ENCODE measurements around the gene ETF1.

DNA sequence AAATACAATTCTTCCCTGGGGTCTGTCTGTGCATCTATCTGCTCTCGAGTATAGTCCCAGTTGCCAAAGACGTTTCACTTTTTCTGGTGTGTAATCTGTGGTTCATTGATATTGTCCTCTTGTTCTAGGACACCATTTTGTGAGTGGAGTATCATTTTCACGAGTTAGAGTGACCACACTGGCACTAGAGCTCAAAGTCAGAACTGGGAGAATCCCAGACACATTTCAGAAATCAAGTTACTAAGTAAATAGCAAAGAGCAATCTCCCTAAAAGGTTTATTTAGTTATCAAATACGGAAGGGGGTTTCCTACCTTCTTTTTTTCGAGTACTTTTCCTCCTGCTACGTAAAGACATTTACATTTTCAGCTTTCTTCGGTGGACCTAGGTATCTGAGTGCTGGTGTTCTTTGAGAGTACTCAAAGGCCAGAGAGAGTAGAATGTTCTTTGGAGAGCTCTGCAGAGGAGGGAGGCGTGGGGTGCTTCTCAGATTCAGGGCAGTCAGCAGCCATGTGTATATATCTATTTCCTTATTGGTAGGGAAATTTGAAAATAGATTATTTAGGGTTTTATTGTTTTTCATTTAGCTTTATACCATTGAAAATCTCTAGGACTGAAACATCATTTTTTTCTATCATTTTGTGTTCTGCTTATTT, 41.1 kb upstream of the ETF1 start:
- TF ChIP-seq, protein P1, sequence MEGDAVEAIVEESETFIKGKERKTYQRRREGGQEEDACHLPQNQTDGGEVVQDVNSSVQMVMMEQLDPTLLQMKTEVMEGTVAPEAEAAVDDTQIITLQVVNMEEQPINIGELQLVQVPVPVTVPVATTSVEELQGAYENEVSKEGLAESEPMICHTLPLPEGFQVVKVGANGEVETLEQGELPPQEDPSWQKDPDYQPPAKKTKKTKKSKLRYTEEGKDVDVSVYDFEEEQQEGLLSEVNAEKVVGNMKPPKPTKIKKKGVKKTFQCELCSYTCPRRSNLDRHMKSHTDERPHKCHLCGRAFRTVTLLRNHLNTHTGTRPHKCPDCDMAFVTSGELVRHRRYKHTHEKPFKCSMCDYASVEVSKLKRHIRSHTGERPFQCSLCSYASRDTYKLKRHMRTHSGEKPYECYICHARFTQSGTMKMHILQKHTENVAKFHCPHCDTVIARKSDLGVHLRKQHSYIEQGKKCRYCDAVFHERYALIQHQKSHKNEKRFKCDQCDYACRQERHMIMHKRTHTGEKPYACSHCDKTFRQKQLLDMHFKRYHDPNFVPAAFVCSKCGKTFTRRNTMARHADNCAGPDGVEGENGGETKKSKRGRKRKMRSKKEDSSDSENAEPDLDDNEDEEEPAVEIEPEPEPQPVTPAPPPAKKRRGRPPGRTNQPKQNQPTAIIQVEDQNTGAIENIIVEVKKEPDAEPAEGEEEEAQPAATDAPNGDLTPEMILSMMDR (IDR thresholded peaks at IDR 0.05), result no peak
- TF ChIP-seq POLR2AphosphoS5 (IDR thresholded peaks at IDR 0.05), result no peak
- TF ChIP-seq EP300 (IDR thresholded peaks at IDR 0.05), result no peak
- TF ChIP-seq POLR2A (IDR thresholded peaks at IDR 0.05), result no peak
